Large intestine (tissue), 3 donors: Measurements from ENCODE around the gene SUSD6. TPM values are rescaled to one million over a fixed set of nuclear protein-coding genes. Genes with fewer than 3 reads are reported as not detected.
"Not testable (repeated sequence)": the region's sequence is repeated elsewhere in the genome, so short reads cannot be mapped to it uniquely, and the experiment has no call there.

Experiments
- DNase-seq, 2 donors: peaks; one replicate each; pipeline versions ENCODE4 v3.0.0 to v3.0.0-alpha.2; 2013
- H3K27ac ChIP-seq: one replicate; pipeline ENCODE4 v1.5.1; 2013; ENCODE audit warnings: low read length
- H3K27me3 ChIP-seq: 2 replicates; pipeline ENCODE4 v1.6.1; 2013; ENCODE audit warnings: low read length; ENCODE audit not compliant: control insufficient read depth, insufficient read depth
- H3K36me3 ChIP-seq: 2 replicates; pipeline ENCODE4 v1.6.1; 2013; ENCODE audit warnings: low read length; ENCODE audit not compliant: control insufficient read depth, insufficient read depth
- H3K4me1 ChIP-seq: one replicate; pipeline ENCODE4 v1.6.1; 2013; ENCODE audit warnings: low read length; ENCODE audit not compliant: control insufficient read depth, insufficient read depth
- H3K4me3 ChIP-seq: one replicate; pipeline ENCODE4 v1.5.1; 2013; ENCODE audit warnings: low read length
- H3K9me3 ChIP-seq: one replicate; pipeline ENCODE4 v1.6.1; 2013; ENCODE audit warnings: mild to moderate bottlenecking, low read depth, low read length, moderate library complexity; ENCODE audit not compliant: control insufficient read depth
- WGBS: methylation state at CpG from one replicate; pipeline ENCODE4 v1.1.5; 2013; ENCODE audit warnings: low lambda C conversion rate; ENCODE audit not compliant: insufficient coverage; 5-methylcytosine and 5-hydroxymethylcytosine counted together
- polyA plus RNA-seq: library from polyadenylated mRNA; unstranded; fragments of 120-200 nt; gene quantifications from one replicate; pipeline ENCODE4 v1.2.1, GENCODE V29; 2013

Gene SUSD6
- polyA plus RNA-seq, 1 donor, result 40.4 TPM

DNA sequence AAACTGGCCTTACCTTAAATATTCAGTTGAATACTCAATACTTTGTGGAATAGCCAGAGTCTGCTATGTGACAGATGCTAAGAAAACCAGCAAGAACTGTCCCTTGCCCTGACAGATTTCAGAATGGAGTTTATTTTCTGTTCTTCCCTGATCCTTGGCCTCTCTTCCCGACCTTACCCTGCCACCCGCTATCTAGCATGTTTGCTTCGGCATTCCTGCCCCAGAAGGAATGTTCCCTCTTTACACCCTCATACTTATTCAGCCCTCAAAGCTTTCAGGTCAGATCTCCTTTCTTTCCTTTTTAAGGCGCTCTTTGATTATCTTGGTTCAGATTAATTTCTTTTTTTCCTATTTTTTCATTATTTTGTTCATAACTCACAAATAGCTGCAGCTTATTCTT is 21.8 kb downstream of the SUSD6 start:
- 19% methylated on average over 3 of the region's 4 CpGs for WGBS
- Histone ChIP-seq H3K27me3 (no peaks in the 10 kb centered on the region), H3K27ac (peak overlapping the region; percentile 41), H3K4me3 (no peak overlapping the region), H3K36me3 (no peaks in the 10 kb centered on the region), H3K9me3 (no peaks in the 10 kb centered on the region), H3K4me1 (peaks cover 43% of the 10 kb centered on the region)
- DNase-seq, result no peak

DNA sequence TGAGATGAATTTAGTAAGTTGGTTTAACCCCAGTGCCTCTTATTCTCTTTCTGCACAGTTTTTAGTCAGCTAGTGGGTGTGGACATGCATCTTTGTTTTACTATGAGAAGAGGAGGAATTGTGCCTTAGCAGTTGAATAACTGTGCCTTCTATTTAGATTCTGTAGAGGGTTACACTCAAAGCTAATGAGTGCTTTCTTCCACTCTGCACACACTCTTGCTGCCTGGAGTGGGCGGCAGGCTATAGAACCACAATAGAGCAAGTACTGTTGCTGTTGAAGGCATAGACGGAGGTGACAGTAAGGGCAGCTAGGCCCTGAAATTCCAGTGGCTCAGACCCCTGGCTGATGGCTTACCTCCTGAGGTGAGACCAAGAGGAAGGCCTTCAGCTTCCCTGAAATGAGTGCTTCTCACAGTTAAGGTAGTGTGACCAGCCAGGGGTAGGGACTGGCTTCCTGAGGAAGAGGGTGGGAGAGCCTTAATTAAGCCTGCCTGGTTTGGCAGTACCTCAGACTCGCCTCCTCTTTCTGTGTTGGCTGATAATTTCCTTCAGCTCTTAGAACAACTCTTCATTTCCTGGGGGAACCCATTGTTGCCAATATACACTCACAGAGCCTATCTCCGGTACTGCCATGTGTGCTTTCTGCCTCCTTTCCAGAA is 24.7 kb downstream of the SUSD6 start:
- H3K36me3 ChIP-seq, result no peaks in the 10 kb centered on the region
- no CpG with 5 or more reads among the region's 4 CpGs for WGBS
- no peak for DNase-seq
- H3K4me3 ChIP-seq, result no peak overlapping the region
- peaks cover 3% of the 10 kb centered on the region for H3K9me3 ChIP-seq
- no peaks in the 10 kb centered on the region for H3K27me3 ChIP-seq
- H3K4me1 ChIP-seq, result peaks cover 59% of the 10 kb centered on the region
- H3K27ac ChIP-seq, result peak overlapping the region; percentile 88

DNA sequence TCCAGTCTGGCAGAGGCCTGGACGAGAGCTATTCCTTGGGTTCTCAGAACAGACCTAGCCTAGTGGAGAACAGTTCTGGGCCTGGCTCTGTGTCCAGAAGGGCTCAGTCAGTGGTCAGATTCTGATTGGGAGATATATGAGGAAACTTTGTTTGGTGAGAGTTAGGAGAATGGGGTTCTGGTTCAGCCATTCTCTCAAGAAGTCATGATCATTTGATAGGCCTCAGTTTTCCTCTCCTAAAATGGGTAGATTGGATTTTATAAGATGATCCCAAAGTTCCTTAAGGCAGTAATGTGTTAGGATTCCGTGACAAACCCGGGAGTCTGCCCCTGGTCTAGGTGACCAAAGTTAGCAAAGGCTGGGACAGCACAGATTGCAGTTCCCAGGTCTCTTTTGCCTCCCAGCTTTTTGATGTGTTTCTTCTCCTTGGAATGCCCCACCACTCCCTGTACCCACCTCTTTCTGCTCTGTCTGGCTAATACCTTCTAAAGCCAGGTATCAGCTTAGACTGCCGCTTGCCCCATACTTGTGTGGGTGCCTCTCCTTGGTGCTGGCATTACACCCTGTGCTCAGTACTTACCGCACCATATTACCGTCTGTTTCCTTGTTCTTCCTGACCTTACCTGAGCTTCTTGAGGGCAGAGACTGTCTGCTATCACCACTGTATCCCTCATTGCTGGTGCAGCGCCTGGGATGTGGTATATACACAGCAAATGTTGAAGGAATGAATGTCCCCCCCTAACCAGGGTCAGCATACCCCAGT is 25.5 kb downstream of the SUSD6 start:
- Histone ChIP-seq H3K4me3 (no peak overlapping the region), H3K9me3 (peaks cover 5% of the 10 kb centered on the region), H3K27me3 (no peaks in the 10 kb centered on the region), H3K27ac (peak overlapping the region; percentile 88), H3K4me1 (peaks cover 59% of the 10 kb centered on the region), H3K36me3 (no peaks in the 10 kb centered on the region)
- DNase-seq, result no peak
- no CpG with 5 or more reads among the region's 7 CpGs for WGBS

DNA sequence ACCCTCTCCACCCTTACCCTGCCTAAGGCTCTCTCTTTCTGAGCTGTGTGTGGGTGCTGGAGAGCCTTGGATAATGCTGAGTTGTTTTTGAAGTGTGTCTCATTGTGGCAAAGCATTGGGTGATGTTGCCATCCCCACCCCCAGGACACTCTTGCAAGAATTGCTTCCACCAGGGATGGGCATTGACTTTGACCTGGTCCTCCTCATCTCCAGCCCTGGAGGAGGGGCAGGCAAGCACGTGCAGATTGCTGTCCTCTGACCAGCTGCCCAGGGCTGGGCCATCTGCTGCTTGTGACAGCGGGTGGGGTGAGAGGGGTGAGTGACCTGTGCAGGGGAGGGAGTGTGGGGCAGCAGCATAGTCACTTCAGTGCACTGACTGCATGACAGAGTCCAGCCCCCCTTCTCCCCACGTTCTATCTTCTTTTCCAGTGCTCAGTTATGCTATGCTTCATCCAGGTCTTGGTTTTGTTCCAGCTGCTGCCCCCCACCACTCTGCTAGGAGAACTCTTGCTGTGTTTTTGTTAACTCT is 26.2 kb downstream of the SUSD6 start:
- peak; percentile 86 to 91 for DNase-seq
- Histone ChIP-seq H3K4me1 (peaks cover 53% of the 10 kb centered on the region), H3K9me3 (peaks cover 5% of the 10 kb centered on the region), H3K27me3 (no peaks in the 10 kb centered on the region), H3K4me3 (no peak overlapping the region), H3K36me3 (no peaks in the 10 kb centered on the region), H3K27ac (peak overlapping the region; percentile 88)
- no CpG with 5 or more reads among the region's 3 CpGs for WGBS

DNA sequence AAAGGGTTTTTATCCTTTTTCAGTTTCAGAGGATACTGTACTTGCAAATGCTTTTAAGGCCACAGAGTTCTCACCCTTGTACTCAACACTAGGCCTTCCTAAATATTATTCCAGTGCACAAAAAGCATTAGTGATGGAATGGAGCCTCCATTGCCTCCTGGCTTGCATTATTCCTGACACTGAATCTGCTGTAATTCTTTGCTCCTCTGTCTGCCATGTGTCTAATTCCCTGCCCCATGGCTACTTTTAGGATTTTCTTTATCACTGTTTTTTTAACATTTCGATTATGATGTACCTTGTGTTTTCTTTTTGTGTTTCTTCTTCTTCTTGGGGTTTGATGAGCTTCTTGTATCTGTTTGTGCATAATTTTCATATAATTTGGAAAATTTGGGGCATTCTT is 29.5 kb downstream of the SUSD6 start:
- no peaks in the 10 kb centered on the region for H3K27me3 ChIP-seq
- peaks cover 62% of the 10 kb centered on the region for H3K4me1 ChIP-seq
- H3K9me3 ChIP-seq, result peaks cover 5% of the 10 kb centered on the region
- no peaks in the 10 kb centered on the region for H3K36me3 ChIP-seq
- DNase-seq, result no peak
- 100% methylated on average over 1 of the region's 1 CpG for WGBS
- H3K27ac ChIP-seq, result no peak overlapping the region
- no peak overlapping the region for H3K4me3 ChIP-seq

DNA sequence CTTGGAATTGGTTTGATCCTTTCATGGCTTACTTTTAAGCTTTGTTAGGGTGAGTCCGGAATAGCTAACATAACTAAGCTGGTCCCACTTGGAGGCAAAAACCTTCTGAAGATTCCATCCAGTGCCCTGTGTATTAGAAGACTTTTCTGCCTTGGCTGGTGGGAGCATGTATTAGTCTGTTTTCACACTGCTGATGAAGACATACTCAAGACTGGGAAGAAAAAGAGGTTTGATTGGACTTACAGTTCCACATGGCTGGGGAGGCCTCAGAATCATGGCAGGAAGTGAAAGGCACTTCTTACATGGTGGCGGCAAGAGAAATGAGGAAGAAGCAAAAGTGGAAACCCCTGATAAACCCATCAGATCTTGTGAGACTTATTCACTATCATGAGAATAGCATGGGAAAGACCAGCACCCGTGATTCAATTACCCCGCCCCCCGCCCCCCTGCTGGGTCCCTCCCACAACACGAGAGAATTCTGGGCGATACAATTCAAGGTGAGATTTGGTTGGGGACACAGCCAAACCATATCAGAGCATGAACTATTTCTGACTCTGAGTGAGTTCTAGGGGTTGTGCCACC is 30.9 kb downstream of the SUSD6 start:
- not testable (repeated sequence) for H3K27me3 ChIP-seq, H3K4me3 ChIP-seq, H3K36me3 ChIP-seq, H3K27ac ChIP-seq, DNase-seq, H3K9me3 ChIP-seq
- no CpG with 5 or more reads among the region's 7 CpGs for WGBS
- peaks cover 51% of the 10 kb centered on the region for H3K4me1 ChIP-seq

DNA sequence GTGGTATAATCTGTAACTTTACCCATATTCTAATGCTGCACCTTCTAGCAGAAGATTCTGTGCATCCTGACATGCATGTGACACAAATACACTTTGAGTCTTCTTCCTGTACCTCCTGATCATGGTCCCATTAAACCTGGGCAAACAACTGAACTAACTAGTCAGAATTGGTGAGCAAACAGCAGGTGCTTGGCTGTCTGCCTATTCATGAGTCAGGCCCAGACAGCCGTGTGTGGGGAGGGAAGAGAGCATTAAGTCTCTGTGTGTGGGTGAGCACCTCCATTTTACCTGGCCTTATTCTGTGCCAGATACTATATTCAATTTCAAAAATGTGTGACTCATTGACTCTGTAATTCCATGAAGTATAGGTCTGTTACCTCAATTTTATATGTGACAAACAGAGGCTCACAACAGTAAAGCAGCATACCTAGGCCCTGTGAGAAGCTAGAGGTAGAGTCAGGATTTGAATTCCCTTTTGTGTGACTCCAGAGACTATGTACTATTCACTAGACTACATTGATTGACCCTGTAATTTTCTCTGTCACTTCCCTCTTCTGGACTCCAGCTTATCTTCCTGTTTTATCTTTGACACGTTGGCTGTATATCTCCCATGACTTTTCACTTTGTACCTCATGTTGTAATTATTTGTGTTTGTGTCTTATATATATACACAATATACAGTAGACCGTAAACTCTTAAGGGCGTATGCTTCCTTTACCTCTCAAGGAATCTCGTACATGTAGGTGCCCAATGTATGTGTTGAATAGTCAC is 32.2 kb downstream of the SUSD6 start:
- Histone ChIP-seq H3K4me3 (no peak overlapping the region), H3K27me3 (no peaks in the 10 kb centered on the region), H3K27ac (peak overlapping the region; percentile 71), H3K4me1 (peaks cover 51% of the 10 kb centered on the region), H3K9me3 (peaks cover 5% of the 10 kb centered on the region), H3K36me3 (no peaks in the 10 kb centered on the region)
- peak; percentile 80 to 90 for DNase-seq
- WGBS, result no CpG with 5 or more reads among the region's 5 CpGs

DNA sequence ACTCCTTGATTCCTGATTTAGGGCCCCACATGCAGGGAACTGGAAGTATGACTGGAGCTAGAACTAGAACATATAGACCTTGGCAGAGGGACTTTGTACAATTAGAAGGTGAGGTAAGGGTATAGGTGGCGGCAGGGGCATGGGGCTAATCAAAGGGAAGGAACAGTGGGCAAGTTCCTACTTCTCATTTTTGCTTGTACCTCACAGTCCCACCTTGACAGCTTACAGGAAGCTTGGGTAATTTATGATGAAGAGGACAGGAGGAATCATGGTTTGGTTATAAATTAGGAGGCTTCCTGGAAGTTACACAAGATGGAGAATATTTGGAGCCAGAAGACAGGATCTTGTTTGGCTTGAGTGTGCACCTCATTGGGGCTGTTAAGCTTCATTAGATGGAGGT is 33.4 kb downstream of the SUSD6 start:
- H3K4me3 ChIP-seq, result no peak overlapping the region
- H3K27me3 ChIP-seq, result no peaks in the 10 kb centered on the region
- H3K9me3 ChIP-seq, result peaks cover 5% of the 10 kb centered on the region
- no peaks in the 10 kb centered on the region for H3K36me3 ChIP-seq
- no peak overlapping the region for H3K27ac ChIP-seq
- peaks cover 52% of the 10 kb centered on the region for H3K4me1 ChIP-seq
- WGBS, result no CpG with 5 or more reads among the region's 1 CpG
- no peak for DNase-seq

DNA sequence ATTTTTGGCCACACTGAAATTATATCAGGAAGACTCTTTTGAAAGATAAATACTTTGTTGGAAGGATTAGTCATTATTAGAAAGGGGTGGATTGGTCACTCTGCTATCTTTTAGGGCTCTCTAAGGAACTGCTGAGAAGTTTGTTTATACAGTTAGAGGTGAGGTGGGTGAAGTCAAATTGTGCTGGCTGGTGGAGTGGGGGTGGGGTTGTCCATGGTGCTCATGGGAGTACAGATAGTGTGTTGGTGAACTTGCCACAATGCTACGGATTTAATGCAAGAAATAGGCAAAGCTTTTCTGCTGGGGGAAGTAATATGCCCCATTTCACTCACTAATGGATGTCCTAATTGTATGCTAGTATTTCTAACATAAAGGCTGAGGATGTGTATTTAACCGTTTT is 35.8 kb downstream of the SUSD6 start:
- peaks cover 71% of the 10 kb centered on the region for H3K4me1 ChIP-seq
- no CpG with 5 or more reads among the region's 2 CpGs for WGBS
- no peak overlapping the region for H3K4me3 ChIP-seq
- no peak for DNase-seq
- H3K36me3 ChIP-seq, result no peaks in the 10 kb centered on the region
- no peaks in the 10 kb centered on the region for H3K9me3 ChIP-seq
- no peaks in the 10 kb centered on the region for H3K27me3 ChIP-seq
- H3K27ac ChIP-seq, result peak overlapping the region; percentile 88

DNA sequence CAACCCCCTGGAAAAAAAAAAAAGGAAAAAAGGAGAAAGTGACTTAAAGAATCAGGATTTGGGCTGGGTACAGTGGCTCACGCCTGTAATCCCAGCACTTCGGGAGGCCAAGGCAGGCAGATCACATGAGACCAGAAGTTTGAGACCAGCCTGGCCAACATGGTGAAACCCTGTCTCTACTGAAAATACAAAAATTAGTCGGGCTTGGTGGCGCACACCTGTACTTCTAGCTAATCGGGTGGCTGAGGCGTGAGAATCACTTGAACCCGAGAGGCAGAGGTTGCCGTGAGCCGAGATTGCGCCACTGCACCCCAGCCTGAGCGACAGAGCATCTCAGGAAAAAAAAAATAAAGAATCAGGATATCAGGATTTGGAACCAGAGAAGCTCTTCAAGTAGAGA is 36.2 kb downstream of the SUSD6 start:
- H3K4me3 ChIP-seq, H3K27me3 ChIP-seq, H3K9me3 ChIP-seq, H3K36me3 ChIP-seq, DNase-seq: not testable (repeated sequence)
- WGBS, result no CpG with 5 or more reads among the region's 11 CpGs
- Histone ChIP-seq H3K4me1 (peaks cover 75% of the 10 kb centered on the region), H3K27ac (peak overlapping the region; percentile 88)
